HepG2 (cell line): ENCODE measurements around the gene SESN1.

Source experiments
- SMARCC2 ChIP-seq: fragments of 450-650 bp; IDR thresholded peaks from 2 replicates; pipeline ENCODE4 v1.6.1; 2017; ENCODE audit warnings: antibody characterized with exemption, mild to moderate bottlenecking
- TAF1 ChIP-seq: sonication (generic); formaldehyde crosslinking; IDR thresholded peaks from 2 replicates; pipeline ENCODE4 v1.4.0; 2020; ENCODE audit warnings: missing genetic modification reagents
- TCF12 ChIP-seq, 2 experiments: fragments of 450-650 bp in 1 of 2; sonication (generic) in 1 of 2; formaldehyde crosslinking in 1 of 2; IDR thresholded peaks; 2 replicates each; pipeline versions ENCODE4 v1.6.1 to v1.8.0; 2017 to 2022; ENCODE audit warnings: antibody characterized with exemption in 1 of 2, mild to moderate bottlenecking in 1 of 2, missing genetic modification reagents in 1 of 2, moderate library complexity in 1 of 2
- TGIF2 ChIP-seq: IDR thresholded peaks from 2 replicates; pipeline ENCODE4 v1.6.1; 2016; ENCODE audit warnings: control low read depth, missing compliant biosample characterization
- ZNF337 ChIP-seq: sonication (generic); formaldehyde crosslinking; IDR thresholded peaks from 2 replicates; pipeline ENCODE4 v1.5.1; 2020; ENCODE audit warnings: missing genetic modification reagents, low read depth, mild to moderate bottlenecking, borderline replicate concordance
- ZZZ3 ChIP-seq: sonication (generic); formaldehyde crosslinking; IDR thresholded peaks from 2 replicates; pipeline ENCODE4 v1.4.0; 2020; ENCODE audit warnings: missing genetic modification reagents, mild to moderate bottlenecking, borderline replicate concordance
- TF ChIP-seq, protein P1 (sequence below): sonication (generic); formaldehyde crosslinking; IDR thresholded peaks from 2 replicates; pipeline ENCODE4 v1.4.0; 2020; ENCODE audit warnings: missing genetic modification reagents, mild to moderate bottlenecking, borderline replicate concordance
- TF ChIP-seq, protein P2 (sequence below): IDR thresholded peaks from 2 replicates; pipeline ENCODE4 v1.6.1; 2016; ENCODE audit warnings: low read depth, missing genetic modification reagents, missing compliant biosample characterization
- TF ChIP-seq, protein P3 (sequence below): sonication (generic); formaldehyde crosslinking; IDR thresholded peaks from 2 replicates; pipeline ENCODE4 v1.5.1; 2020; ENCODE audit warnings: mild to moderate bottlenecking, missing genetic modification reagents, borderline replicate concordance

DNA sequence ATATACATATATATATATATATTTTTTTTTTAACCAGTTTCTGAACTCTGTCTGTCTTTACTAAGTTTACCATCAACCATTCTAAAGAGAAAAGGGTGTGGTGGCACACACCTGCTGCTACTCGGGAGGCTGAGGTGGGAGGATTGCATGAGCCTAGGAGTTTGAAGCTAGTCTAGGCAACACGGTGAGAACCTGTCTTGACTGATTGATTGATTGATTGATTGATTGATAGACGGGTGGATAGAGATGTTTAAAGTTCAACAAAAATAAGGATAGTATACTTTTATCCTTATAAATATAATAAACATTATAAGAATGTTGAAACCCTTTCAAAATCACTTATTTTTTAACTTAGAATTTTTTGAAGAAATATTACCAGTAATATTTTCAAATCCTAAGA, 30.9 kb upstream of the SESN1 start:
- TF ChIP-seq, protein P1, sequence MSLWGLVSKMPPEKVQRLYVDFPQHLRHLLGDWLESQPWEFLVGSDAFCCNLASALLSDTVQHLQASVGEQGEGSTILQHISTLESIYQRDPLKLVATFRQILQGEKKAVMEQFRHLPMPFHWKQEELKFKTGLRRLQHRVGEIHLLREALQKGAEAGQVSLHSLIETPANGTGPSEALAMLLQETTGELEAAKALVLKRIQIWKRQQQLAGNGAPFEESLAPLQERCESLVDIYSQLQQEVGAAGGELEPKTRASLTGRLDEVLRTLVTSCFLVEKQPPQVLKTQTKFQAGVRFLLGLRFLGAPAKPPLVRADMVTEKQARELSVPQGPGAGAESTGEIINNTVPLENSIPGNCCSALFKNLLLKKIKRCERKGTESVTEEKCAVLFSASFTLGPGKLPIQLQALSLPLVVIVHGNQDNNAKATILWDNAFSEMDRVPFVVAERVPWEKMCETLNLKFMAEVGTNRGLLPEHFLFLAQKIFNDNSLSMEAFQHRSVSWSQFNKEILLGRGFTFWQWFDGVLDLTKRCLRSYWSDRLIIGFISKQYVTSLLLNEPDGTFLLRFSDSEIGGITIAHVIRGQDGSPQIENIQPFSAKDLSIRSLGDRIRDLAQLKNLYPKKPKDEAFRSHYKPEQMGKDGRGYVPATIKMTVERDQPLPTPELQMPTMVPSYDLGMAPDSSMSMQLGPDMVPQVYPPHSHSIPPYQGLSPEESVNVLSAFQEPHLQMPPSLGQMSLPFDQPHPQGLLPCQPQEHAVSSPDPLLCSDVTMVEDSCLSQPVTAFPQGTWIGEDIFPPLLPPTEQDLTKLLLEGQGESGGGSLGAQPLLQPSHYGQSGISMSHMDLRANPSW (CRISPR knock-in tag): no peak
- TF ChIP-seq TCF12 (IDR thresholded peaks at IDR 0.05) (no peak), TCF12 (CRISPR knock-in tag; IDR thresholded peaks at IDR 0.05) (no peak), SMARCC2 (no peak), ZZZ3 (CRISPR knock-in tag) (no peak), TAF1 (CRISPR knock-in tag) (no peak), ZNF337 (CRISPR knock-in tag) (no peak), TGIF2 (CRISPR knock-in tag) (no peak)
- TF ChIP-seq, protein P2, sequence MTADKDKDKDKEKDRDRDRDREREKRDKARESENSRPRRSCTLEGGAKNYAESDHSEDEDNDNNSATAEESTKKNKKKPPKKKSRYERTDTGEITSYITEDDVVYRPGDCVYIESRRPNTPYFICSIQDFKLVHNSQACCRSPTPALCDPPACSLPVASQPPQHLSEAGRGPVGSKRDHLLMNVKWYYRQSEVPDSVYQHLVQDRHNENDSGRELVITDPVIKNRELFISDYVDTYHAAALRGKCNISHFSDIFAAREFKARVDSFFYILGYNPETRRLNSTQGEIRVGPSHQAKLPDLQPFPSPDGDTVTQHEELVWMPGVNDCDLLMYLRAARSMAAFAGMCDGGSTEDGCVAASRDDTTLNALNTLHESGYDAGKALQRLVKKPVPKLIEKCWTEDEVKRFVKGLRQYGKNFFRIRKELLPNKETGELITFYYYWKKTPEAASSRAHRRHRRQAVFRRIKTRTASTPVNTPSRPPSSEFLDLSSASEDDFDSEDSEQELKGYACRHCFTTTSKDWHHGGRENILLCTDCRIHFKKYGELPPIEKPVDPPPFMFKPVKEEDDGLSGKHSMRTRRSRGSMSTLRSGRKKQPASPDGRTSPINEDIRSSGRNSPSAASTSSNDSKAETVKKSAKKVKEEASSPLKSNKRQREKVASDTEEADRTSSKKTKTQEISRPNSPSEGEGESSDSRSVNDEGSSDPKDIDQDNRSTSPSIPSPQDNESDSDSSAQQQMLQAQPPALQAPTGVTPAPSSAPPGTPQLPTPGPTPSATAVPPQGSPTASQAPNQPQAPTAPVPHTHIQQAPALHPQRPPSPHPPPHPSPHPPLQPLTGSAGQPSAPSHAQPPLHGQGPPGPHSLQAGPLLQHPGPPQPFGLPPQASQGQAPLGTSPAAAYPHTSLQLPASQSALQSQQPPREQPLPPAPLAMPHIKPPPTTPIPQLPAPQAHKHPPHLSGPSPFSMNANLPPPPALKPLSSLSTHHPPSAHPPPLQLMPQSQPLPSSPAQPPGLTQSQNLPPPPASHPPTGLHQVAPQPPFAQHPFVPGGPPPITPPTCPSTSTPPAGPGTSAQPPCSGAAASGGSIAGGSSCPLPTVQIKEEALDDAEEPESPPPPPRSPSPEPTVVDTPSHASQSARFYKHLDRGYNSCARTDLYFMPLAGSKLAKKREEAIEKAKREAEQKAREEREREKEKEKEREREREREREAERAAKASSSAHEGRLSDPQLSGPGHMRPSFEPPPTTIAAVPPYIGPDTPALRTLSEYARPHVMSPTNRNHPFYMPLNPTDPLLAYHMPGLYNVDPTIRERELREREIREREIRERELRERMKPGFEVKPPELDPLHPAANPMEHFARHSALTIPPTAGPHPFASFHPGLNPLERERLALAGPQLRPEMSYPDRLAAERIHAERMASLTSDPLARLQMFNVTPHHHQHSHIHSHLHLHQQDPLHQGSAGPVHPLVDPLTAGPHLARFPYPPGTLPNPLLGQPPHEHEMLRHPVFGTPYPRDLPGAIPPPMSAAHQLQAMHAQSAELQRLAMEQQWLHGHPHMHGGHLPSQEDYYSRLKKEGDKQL (CRISPR knock-in tag): no peak
- TF ChIP-seq, protein P3, sequence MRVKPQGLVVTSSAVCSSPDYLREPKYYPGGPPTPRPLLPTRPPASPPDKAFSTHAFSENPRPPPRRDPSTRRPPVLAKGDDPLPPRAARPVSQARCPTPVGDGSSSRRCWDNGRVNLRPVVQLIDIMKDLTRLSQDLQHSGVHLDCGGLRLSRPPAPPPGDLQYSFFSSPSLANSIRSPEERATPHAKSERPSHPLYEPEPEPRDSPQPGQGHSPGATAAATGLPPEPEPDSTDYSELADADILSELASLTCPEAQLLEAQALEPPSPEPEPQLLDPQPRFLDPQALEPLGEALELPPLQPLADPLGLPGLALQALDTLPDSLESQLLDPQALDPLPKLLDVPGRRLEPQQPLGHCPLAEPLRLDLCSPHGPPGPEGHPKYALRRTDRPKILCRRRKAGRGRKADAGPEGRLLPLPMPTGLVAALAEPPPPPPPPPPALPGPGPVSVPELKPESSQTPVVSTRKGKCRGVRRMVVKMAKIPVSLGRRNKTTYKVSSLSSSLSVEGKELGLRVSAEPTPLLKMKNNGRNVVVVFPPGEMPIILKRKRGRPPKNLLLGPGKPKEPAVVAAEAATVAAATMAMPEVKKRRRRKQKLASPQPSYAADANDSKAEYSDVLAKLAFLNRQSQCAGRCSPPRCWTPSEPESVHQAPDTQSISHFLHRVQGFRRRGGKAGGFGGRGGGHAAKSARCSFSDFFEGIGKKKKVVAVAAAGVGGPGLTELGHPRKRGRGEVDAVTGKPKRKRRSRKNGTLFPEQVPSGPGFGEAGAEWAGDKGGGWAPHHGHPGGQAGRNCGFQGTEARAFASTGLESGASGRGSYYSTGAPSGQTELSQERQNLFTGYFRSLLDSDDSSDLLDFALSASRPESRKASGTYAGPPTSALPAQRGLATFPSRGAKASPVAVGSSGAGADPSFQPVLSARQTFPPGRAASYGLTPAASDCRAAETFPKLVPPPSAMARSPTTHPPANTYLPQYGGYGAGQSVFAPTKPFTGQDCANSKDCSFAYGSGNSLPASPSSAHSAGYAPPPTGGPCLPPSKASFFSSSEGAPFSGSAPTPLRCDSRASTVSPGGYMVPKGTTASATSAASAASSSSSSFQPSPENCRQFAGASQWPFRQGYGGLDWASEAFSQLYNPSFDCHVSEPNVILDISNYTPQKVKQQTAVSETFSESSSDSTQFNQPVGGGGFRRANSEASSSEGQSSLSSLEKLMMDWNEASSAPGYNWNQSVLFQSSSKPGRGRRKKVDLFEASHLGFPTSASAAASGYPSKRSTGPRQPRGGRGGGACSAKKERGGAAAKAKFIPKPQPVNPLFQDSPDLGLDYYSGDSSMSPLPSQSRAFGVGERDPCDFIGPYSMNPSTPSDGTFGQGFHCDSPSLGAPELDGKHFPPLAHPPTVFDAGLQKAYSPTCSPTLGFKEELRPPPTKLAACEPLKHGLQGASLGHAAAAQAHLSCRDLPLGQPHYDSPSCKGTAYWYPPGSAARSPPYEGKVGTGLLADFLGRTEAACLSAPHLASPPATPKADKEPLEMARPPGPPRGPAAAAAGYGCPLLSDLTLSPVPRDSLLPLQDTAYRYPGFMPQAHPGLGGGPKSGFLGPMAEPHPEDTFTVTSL (CRISPR knock-in tag): no peak
